ENCODE measurements around the gene CLC. TPM values are rescaled to one million over a fixed set of nuclear protein-coding genes. Genes with fewer than 3 reads are reported as not detected.

The CLC gene
- not detected in 2 replicates for total RNA-seq

DNA sequence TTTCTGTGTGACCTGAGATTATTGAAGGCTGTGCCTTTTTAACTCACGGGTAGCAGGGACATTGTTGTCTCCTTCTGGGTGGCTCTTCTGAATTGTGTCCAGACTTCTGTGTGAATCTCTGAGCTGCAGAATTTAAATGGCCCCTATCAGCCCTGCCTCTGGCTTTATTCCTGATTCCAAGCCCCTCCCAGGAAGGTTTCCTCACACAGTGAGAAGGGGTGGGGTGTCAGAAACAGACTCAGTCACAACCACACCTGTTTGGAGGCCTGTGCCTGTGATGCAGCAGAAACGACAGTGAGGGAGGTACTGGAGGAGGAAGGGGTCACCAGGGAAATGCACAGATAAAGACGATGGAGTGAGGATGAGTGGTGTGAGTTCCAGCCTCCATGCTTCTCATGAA lies at the start of gene CLC:
Gene CLC, minus strand, starts transcription at position 139 of the 400 bp plus-strand sequence. Its CDS starts 77 bp downstream, at position 62.

DNA sequence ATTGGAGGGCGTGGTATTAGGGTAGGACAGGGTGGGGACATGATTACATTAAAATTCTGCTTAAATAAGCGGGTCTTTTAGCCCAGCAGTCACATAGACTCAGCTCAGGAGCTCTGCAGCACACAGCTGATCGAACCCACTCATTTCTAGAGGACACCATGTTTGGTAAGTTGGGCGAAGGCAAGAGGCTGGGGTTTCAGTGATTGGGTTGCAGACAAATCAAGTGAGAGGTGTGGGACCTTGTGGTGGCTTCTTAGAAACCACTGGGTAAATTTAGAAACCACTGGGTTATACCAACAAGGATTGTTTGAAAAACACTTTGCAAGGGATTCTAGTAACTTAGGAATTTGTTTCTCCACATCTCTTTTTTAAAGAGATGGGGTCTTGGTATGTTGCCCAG lies 40.9 kb upstream of the CLC start, which contains the start of gene LEUTX:
Gene LEUTX, plus strand, starts transcription at position 92 of the 400 bp plus-strand sequence. Its CDS starts 67 bp downstream, at position 159.

DNA sequence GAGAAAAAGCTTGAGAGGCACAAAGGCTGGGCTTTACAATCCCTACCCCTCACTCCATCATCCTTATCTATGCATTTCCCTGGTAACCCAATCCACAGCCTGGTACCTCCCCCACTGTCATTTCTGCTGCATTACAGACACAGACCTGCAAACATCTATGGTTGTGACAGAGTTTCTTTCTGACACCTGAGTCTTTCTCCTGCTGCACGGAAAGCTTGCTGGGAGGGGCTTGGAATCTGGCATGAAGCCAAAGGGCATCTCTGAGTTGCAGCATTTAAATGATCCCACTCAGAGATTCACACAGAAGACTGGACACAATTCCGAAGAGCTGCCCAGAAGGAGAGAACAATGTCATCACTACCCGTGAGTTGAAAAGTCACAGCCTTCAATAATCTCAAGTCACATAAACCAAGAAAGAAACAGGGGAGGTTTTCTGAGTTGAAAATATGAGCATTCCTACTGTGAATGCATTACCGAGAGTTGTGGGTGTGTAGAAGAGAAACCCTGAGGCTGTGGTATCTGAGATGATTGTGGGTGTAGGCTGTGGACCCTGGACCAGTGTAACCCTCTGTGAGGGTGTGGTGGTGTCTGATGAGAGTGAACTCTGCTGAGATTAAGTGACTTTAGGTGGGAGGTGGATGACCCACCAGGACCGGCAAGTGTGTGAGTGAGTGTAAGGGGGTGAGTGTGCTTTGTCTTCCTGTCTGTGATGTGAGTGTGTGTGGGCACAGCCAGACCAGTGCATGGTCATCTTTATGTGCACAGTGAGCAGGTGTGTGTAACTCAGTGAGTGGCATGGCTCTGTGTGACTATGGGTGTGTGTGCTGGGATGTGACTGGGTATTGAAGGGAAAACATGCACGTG lies 33.4 kb downstream of the CLC start, which contains the start of gene LGALS14:
Gene LGALS14, plus strand, starts transcription at position 301 of the 864 bp plus-strand sequence. Its CDS starts 48 bp downstream, at position 349.

Other genes starting within 250 kb of the CLC start
- 2.0 and 2.6 TPM in 2 replicates for gene DLL3, start 239.1 kb downstream of the CLC start, total RNA-seq
- gene SELENOV, start 222.9 kb downstream of the CLC start, total RNA-seq = not detected in 2 replicates
- gene EID2B, start 205.2 kb downstream of the CLC start, total RNA-seq = 1.8 and 2.1 TPM in 2 replicates
- 8.8 and 19.9 TPM in 2 replicates for gene EID2, start 197.9 kb downstream of the CLC start, total RNA-seq
- gene LGALS13, start 135.5 kb downstream of the CLC start, total RNA-seq = not detected in 2 replicates
- not detected in 2 replicates for gene LGALS16, start 82.1 kb downstream of the CLC start, total RNA-seq
- not detected in 2 replicates for gene LGALS14, start 33.5 kb downstream of the CLC start, total RNA-seq
- gene LEUTX, start 40.8 kb upstream of the CLC start, total RNA-seq = not detected in 2 replicates
- 6.2 and 9.4 TPM in 2 replicates for gene DYRK1B, start 96.1 kb upstream of the CLC start, total RNA-seq
- 124 and 255 TPM in 2 replicates for gene FBL, start 108.3 kb upstream of the CLC start, total RNA-seq
- under 0.01 TPM in 1 of 2 replicates, not detected in the other for gene FCGBP, start 196.6 kb upstream of the CLC start, total RNA-seq
- gene PSMC4, start 233.1 kb upstream of the CLC start, total RNA-seq = 102 and 157 TPM in 2 replicates